Erythroblast (primary cell): ENCODE measurements around the gene RBM38.

Experiments
- GATA1 ChIP-seq: IDR thresholded peaks from 2 replicates; pipeline ENCODE4 v1.6.1; 2011; ENCODE audit warnings: low read depth, mild to moderate bottlenecking, control low read depth, low read length, moderate library complexity
- POLR2A ChIP-seq: IDR thresholded peaks from 2 replicates; pipeline ENCODE4 v1.6.1; 2011; ENCODE audit warnings: mild to moderate bottlenecking, low read length

DNA sequence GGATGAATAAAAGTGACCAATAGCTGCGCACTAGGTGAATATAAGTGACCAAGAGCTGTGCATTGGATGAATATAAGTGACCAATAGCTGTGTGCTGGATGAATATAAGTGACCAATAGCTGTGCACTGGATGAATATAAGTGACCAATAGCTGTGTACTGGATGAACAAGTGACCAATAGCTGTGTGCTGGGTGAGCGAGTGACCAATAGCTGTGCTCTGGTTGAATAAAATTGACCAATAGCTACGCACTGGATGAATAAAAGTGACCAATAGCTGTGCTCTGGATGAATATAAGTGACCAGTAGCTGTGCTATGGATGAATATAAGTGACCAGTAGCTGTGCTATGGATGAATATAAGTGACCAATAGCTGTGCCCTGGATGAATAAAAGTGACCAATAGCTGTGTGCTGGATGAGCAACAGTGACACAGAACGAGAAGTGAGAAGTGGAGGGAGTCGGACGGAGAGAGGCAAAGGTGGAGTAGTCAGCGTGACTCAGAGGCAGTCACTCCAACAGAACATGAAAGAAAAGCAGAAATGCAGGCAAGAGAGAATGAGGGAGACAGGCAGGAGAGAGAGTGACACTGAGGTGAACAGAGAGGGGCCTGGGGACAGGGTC lies 38.5 kb downstream of the RBM38 start:
- TF ChIP-seq POLR2A (no peak), GATA1 (no peak)
